RWPE1 (cell line): Measurements from ENCODE around the gene GGCT.
"Not testable (repeated sequence)": the region's sequence is repeated elsewhere in the genome, so short reads cannot be mapped to it uniquely, and the experiment has no call there.

Source experiments
- CTCF ChIA-PET: fragments of 350-600 bp; sonication (Branson Sonifier 250); formaldehyde crosslinking; extraction: SDS; loops from one replicate; lab custom pipeline; 2021; lab: Yijun Ruan, JAX
- POLR2A ChIA-PET: fragments of 400-600 bp; formaldehyde crosslinking; extraction: SDS; loops from one replicate; lab custom pipeline; 2020; ENCODE audit warnings: antibody characterized with exemption; ENCODE audit not compliant: low non-redundant PET; lab: Yijun Ruan, JAX
- DNase-seq: peaks from one replicate; pipeline ENCODE4 v3.0.0; 2012; ENCODE audit warnings: low spot score
- H3K27ac ChIP-seq: fragments of 450-650 bp; 2 replicates; pipeline ENCODE4 v1.5.1; 2017
- TF ChIP-seq, protein P1 (sequence below): fragments of 450-650 bp; conservative IDR thresholded peaks from 2 replicates; pipeline ENCODE4 v1.5.1; 2017; ENCODE audit warnings: low read depth, mild to moderate bottlenecking

GGCT gene

DNA sequence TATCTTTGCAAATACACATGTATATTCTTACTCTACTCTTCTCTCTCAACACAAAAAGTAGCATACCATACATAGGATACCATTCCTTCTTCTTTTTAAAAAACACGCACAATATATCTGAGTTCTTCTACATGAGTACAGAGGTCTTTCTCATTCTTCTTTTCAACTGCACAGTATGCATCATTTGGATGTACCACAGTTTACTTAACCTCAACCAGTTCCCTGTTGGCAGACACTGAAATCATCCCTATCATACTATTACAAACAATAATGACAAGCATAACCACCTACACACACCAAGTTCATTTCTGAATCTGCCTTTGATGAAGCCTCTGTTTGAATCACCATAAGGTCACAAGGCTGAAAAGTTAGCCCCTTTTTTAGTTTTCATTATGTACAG lies 25.7 kb upstream of the GGCT start:
- H3K27ac ChIP-seq: no peak overlapping the region
- CTCF ChIA-PET: no interaction called here
- TF ChIP-seq, protein P1, sequence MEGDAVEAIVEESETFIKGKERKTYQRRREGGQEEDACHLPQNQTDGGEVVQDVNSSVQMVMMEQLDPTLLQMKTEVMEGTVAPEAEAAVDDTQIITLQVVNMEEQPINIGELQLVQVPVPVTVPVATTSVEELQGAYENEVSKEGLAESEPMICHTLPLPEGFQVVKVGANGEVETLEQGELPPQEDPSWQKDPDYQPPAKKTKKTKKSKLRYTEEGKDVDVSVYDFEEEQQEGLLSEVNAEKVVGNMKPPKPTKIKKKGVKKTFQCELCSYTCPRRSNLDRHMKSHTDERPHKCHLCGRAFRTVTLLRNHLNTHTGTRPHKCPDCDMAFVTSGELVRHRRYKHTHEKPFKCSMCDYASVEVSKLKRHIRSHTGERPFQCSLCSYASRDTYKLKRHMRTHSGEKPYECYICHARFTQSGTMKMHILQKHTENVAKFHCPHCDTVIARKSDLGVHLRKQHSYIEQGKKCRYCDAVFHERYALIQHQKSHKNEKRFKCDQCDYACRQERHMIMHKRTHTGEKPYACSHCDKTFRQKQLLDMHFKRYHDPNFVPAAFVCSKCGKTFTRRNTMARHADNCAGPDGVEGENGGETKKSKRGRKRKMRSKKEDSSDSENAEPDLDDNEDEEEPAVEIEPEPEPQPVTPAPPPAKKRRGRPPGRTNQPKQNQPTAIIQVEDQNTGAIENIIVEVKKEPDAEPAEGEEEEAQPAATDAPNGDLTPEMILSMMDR: no peak
- POLR2A ChIA-PET: no interaction called here
- DNase-seq: no peak

GRCh38 chr7:30528779-30529178 lies 24.1 kb upstream of the GGCT start:
- H3K27ac ChIP-seq: no peak overlapping the region
- ChIA-PET CTCF (no interaction called here), POLR2A (no interaction called here)
- no peak for DNase-seq
- TF ChIP-seq, protein P1: no peak

DNA sequence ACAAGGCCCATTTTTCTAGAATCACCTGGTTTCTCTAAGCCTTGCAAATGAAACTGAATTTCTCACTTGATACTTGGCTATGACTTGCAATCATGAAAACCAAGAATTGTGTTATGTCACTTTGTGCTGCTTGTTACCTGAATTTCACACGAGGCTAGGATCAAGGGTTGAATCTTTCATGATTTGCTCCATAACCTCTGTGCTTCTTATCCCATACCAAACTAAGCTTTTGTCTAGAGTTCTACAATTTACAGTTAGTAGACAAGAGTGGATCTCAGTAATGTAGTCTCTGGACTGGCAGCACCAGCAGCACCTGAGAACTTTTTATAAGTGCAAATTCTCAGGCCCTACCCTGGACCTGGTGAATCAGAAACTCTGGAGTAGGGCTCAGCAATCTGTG lies 22.7 kb upstream of the GGCT start:
- H3K27ac ChIP-seq, POLR2A ChIA-PET, DNase-seq, CTCF ChIA-PET: not testable (repeated sequence)

GRCh38 chr7:30526163-30526562 lies 21.5 kb upstream of the GGCT start:
- TF ChIP-seq, protein P1: no peak
- H3K27ac ChIP-seq: no peak overlapping the region
- ChIA-PET POLR2A (no interaction called here), CTCF (no interaction called here)
- DNase-seq: no peak

- ChIA-PET CTCF (no interaction called here), POLR2A (no interaction called here)
- TF ChIP-seq, protein P1: no peak
- DNase-seq: no peak
- no peak overlapping the region for H3K27ac ChIP-seq
Observed at GRCh38 chr7:30525429-30525828, 20.8 kb upstream of the GGCT start.

GRCh38 chr7:30524545-30524944 lies 19.9 kb upstream of the GGCT start:
- H3K27ac ChIP-seq: no peak overlapping the region
- TF ChIP-seq, protein P1: no peak
- no peak for DNase-seq
- POLR2A ChIA-PET: no interaction called here
- CTCF ChIA-PET: no interaction called here

- no peak overlapping the region for H3K27ac ChIP-seq
- POLR2A ChIA-PET: no interaction called here
- CTCF ChIA-PET: interaction anchor here (1.1 kb wide), 1 partner anchor 16 kb away, joined by 3 read pairs; no protein-coding TSS in a partner anchor
- no peak for DNase-seq
- TF ChIP-seq, protein P1: no peak
Observed at GRCh38 chr7:30523466-30523865, 18.8 kb upstream of the GGCT start.
